ENCODE measurements around the gene RAB12.
"Not testable (repeated sequence)": the region's sequence is repeated elsewhere in the genome, so short reads cannot be mapped to it uniquely, and the experiment has no call there.

RAB12 gene

GRCh38 chr18:8614875-8615274, 5.6 kb downstream of the RAB12 start:
- no peak for DNase-seq

- no peak for DNase-seq
Observed at GRCh38 chr18:8615397-8616027, 6.3 kb downstream of the RAB12 start.

GRCh38 chr18:8616028-8616401, 6.8 kb downstream of the RAB12 start:
- no peak for DNase-seq

GRCh38 chr18:8617907-8618306, 8.7 kb downstream of the RAB12 start:
- no peak for DNase-seq

GRCh38 chr18:8619041-8619440, 9.8 kb downstream of the RAB12 start:
- DNase-seq, result no peak

GRCh38 chr18:8619835-8620577, 10.8 kb downstream of the RAB12 start:
- DNase-seq, result no peak

- DNase-seq, result no peak
Observed at GRCh38 chr18:8620845-8621244, 11.6 kb downstream of the RAB12 start.

- DNase-seq, result not testable (repeated sequence)
Observed at GRCh38 chr18:8622625-8623024, 13.4 kb downstream of the RAB12 start.

GRCh38 chr18:8623549-8624106, 14.4 kb downstream of the RAB12 start:
- no peak for DNase-seq

GRCh38 chr18:8625461-8626092, 16.3 kb downstream of the RAB12 start:
- DNase-seq, result no peak

- DNase-seq, result no peak
Observed at GRCh38 chr18:8626414-8627106, 17.3 kb downstream of the RAB12 start.

- no peak for DNase-seq
Observed at GRCh38 chr18:8627107-8627472, 17.9 kb downstream of the RAB12 start.

- no peak for DNase-seq
Observed at GRCh38 chr18:8627540-8627939, 18.3 kb downstream of the RAB12 start.

- DNase-seq, result no peak
Observed at GRCh38 chr18:8629602-8630001, 20.4 kb downstream of the RAB12 start.

- no peak for DNase-seq
Observed at GRCh38 chr18:8630546-8630945, 21.3 kb downstream of the RAB12 start.

- no peak for DNase-seq
Observed at GRCh38 chr18:8631265-8631664, 22.0 kb downstream of the RAB12 start.

GRCh38 chr18:8632386-8632785, 23.1 kb downstream of the RAB12 start:
- no peak for DNase-seq

GRCh38 chr18:8634508-8634907, 25.3 kb downstream of the RAB12 start:
- DNase-seq, result no peak

- DNase-seq, result no peak
Observed at GRCh38 chr18:8635087-8635486, 25.9 kb downstream of the RAB12 start.

- no peak for DNase-seq
Observed at GRCh38 chr18:8639762-8640161, 30.5 kb downstream of the RAB12 start.

GRCh38 chr18:8643326-8643878, 34.2 kb downstream of the RAB12 start:
- no peak for DNase-seq

- not testable (repeated sequence) for DNase-seq
Observed at GRCh38 chr18:8647359-8647758, 38.1 kb downstream of the RAB12 start.
